Mesendoderm (in vitro differentiated cells): ENCODE measurements around the gene TRMT61B.

Experiments
- DNase-seq: peaks from one replicate; pipeline ENCODE4 v3.0.0; 2013
- H2AK5ac ChIP-seq: 2 replicates; pipeline ENCODE4 v1.6.1; 2013; ENCODE audit warnings: low read length, inconsistent platforms
- H2BK120ac ChIP-seq: 2 replicates; pipeline ENCODE4 v1.6.1; 2013; ENCODE audit warnings: low read depth, mild to moderate bottlenecking, low read length, moderate library complexity, mixed read lengths
- H2BK15ac ChIP-seq: replicated peaks from 2 replicates; pipeline ENCODE4 v1.6.1; 2013; ENCODE audit warnings: low read depth, mild to moderate bottlenecking, moderate library complexity
- H2BK5ac ChIP-seq: 2 replicates; pipeline ENCODE4 v1.6.1; 2013; ENCODE audit warnings: low read length, inconsistent platforms
- H3K18ac ChIP-seq: 2 replicates; pipeline ENCODE4 v1.6.1; 2013; ENCODE audit warnings: mild to moderate bottlenecking, low read length, mixed read lengths
- H3K23ac ChIP-seq: one replicate; pipeline ENCODE4 v1.6.1; 2013; ENCODE audit warnings: low read length
- H3K27ac ChIP-seq: 2 replicates; pipeline ENCODE4 v1.5.1; 2013; ENCODE audit warnings: low read depth, mild to moderate bottlenecking, inconsistent platforms, low read length, moderate library complexity
- H3K27me3 ChIP-seq: 2 replicates; pipeline ENCODE4 v1.6.1; 2013; ENCODE audit warnings: low read length, control low read depth, mild to moderate bottlenecking, inconsistent platforms; ENCODE audit not compliant: insufficient read depth, poor library complexity
- H3K36me3 ChIP-seq: 2 replicates; pipeline ENCODE4 v1.6.1; 2013; ENCODE audit warnings: low read length, inconsistent platforms; ENCODE audit not compliant: control insufficient read depth, insufficient read depth
- H3K4ac ChIP-seq: one replicate; pipeline ENCODE4 v1.6.1; 2013; ENCODE audit warnings: low read depth, mild to moderate bottlenecking, low read length, moderate library complexity
- H3K4me1 ChIP-seq: 2 replicates; pipeline ENCODE4 v1.6.1; 2013; ENCODE audit warnings: low read depth, low read length, inconsistent platforms; ENCODE audit not compliant: control insufficient read depth
- H3K4me2 ChIP-seq: 2 replicates; pipeline ENCODE4 v1.6.1; 2013; ENCODE audit warnings: low read length
- H3K4me3 ChIP-seq: 2 replicates; pipeline ENCODE4 v1.5.1; 2013; ENCODE audit warnings: mild to moderate bottlenecking, low read length
- H3K56ac ChIP-seq: one replicate; pipeline ENCODE4 v1.6.1; 2013; ENCODE audit warnings: low read length
- H3K79me1 ChIP-seq: 2 replicates; pipeline ENCODE4 v1.6.1; 2013; ENCODE audit warnings: low read length, inconsistent platforms
- H3K79me2 ChIP-seq: 2 replicates; pipeline ENCODE4 v1.6.1; 2013; ENCODE audit warnings: mild to moderate bottlenecking, low read length; ENCODE audit not compliant: control insufficient read depth, insufficient read depth
- H3K9ac ChIP-seq: 2 replicates; pipeline ENCODE4 v1.6.1; 2013; ENCODE audit warnings: low read length, inconsistent platforms
- H4K5ac ChIP-seq: one replicate; pipeline ENCODE4 v1.6.1; 2013; ENCODE audit warnings: low read length
- H4K8ac ChIP-seq: one replicate; pipeline ENCODE4 v1.6.1; 2013; ENCODE audit warnings: low read depth, mild to moderate bottlenecking, control low read depth, low read length, moderate library complexity
- WGBS: extraction: QIAGEN DNeasy Blood & Tissue Kit; methylation state at CpG from one replicate; pipeline ENCODE4 v1.1.7; 2013; ENCODE audit warnings: low lambda C conversion rate, missing lambda C conversion rate; ENCODE audit not compliant: insufficient coverage; ENCODE audit errors: extremely low coverage; 5-methylcytosine and 5-hydroxymethylcytosine counted together
- small RNA-seq: library from polyadenylated mRNA; stranded (forward); fragments of <200 nt; extraction: miRNeasy Mini kit (QIAGEN cat#:217004); gene quantifications from one replicate; pipeline ENCODE3, GENCODE V24; 2013; ENCODE audit not compliant: insufficient read depth

TRMT61B gene

DNA sequence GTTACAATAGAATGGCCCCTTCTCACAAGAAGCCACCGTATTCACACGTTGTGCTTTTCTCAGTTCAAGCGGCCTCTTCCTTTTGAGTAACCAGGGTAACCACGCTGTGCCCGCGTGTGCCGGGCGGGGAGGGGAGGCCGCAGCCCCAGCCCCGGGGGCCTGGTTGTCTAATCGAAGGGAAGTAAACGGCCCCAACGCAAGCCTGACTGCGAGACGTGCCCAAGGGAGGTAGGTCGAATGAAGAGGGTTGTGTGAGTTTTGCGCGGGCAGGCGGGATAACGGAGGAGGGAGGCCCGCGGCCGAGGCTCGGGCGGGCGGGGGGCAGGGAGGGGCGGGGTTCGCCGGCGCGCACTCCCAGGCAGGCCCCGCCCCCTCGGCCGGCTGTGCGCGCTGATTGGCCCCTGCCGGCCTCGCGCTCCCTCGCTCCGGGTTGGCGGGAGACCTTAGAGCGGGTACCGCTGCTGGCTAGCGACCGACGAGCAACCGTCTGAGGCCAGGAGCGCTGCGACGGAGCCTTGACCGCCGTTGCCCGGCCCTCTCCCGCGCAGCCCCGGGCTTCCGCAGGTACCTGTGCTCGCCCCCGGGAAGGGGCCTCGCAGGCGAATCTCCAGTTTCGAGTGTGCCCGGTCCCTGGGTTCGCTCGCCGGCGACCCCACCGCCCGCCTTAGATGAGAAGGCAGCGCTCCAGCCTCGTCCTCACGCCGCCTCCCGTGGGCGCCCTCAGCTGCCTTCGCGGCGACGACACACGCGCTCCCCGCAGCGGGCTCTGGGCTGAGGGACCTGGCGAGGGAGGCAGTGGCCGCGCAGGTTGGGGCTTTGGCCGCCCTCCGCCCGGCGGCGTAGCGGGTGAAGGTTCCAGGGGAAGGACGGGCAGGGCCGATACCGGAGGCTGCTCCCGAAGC lies 59.5 kb downstream of the TRMT61B start, which contains the start of gene SPDYA:
Gene SPDYA, plus strand, starts transcription at position 451 of the 902 bp plus-strand sequence. CDS start 5,181 bp downstream, outside the sequence.
- no peak within 1 kb of the TSS for H2BK120ac ChIP-seq
- H3K23ac ChIP-seq = peak within 1 kb of the TSS; percentile 31
- no peaks in the 10 kb centered on the region for H3K4me1 ChIP-seq
- H3K4me2 ChIP-seq = peak within 1 kb of the TSS; percentile 60
- WGBS = no CpG with 5 or more reads among the region's 97 CpGs
- H2BK15ac ChIP-seq = no peak within 1 kb of the TSS
- H3K27ac ChIP-seq = no peak within 1 kb of the TSS
- peaks cover 2% of the 10 kb centered on the region for H3K27me3 ChIP-seq
- peak within 1 kb of the TSS; percentile 82 for H3K56ac ChIP-seq
- no peak within 1 kb of the TSS for H2AK5ac ChIP-seq
- no peak within 1 kb of the TSS for H4K5ac ChIP-seq
- H3K18ac ChIP-seq = peak within 1 kb of the TSS; percentile 17
- H3K9ac ChIP-seq = peak within 1 kb of the TSS; percentile 58
- no peak within 1 kb of the TSS for H4K8ac ChIP-seq
- H3K4me3 ChIP-seq = no peak within 1 kb of the TSS
- H3K4ac ChIP-seq = no peak within 1 kb of the TSS
- no peak within 1 kb of the TSS for H2BK5ac ChIP-seq
- no peaks in the 10 kb centered on the region for H3K79me1 ChIP-seq
- no peaks in the 10 kb centered on the region for H3K36me3 ChIP-seq
- no peaks in the 10 kb centered on the region for H3K79me2 ChIP-seq
- DNase-seq = peak; percentile 91

DNA sequence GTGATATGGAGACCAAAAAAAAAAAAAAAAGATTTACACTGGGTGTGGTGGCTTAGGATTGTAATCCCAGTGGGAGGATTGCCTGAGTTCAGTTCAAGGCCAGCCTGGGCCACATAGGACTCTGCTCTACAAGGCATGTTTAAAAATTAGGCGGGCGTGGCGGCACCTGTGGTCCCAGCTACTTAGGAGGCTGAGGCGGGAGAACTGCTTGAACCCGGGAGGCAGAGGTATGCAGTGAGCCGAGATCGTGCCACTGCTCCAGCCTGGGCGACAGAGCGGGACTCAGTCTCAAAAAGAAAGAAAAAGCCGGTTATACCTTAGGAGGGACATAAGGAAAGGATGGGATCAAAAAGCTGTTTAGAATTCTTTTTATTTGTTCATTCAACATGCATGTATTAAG lies 60.2 kb downstream of the TRMT61B start:
- H3K27ac ChIP-seq = no peak overlapping the region
- no peaks in the 10 kb centered on the region for H3K4me1 ChIP-seq

DNA sequence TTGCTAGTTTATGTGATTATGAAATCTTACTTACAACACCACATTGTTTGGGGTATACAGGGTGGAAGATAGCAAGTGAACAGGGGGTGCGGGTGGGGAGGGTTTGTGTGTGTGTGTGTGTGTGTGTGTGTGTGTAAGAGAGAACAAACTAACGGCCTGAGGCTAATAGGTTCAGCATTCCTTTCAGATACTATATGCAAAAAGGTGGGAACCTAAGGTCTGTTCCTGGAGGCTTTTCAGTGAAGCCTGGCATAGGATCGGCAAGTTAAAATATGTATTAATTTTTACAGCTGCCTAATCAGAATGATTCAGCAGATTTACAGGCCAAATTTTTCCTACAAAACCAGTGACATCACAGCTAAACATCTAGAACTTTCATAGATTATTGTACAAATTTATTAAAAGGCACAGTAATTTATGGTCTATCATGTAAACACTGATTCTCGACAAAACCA lies 67.1 kb downstream of the TRMT61B start:
- Histone ChIP-seq H3K4me2 (no peak overlapping the region), H2AK5ac (no peak overlapping the region), H3K4ac (no peak overlapping the region), H3K79me2 (no peaks in the 10 kb centered on the region), H3K4me1 (no peaks in the 10 kb centered on the region), H3K23ac (no peak overlapping the region), H2BK15ac (no peak overlapping the region), H3K56ac (no peak overlapping the region), H4K8ac (no peak overlapping the region), H2BK5ac (no peak overlapping the region), H3K18ac (peak overlapping the region; percentile 28), H3K27ac (no peak overlapping the region), H3K36me3 (no peaks in the 10 kb centered on the region), H4K5ac (no peak overlapping the region), H3K4me3 (no peak overlapping the region), H2BK120ac (no peak overlapping the region), H3K27me3 (no peaks in the 10 kb centered on the region), H3K9ac (no peak overlapping the region), H3K79me1 (no peaks in the 10 kb centered on the region)
- WGBS = no CpG with 5 or more reads among the region's 4 CpGs
- DNase-seq = peak; percentile 64

More for the DNA sequence above, 60.2 kb downstream of the TRMT61B start:
- Histone ChIP-seq H3K4me3 (no peak overlapping the region), H3K23ac (no peak overlapping the region), H3K79me1 (no peaks in the 10 kb centered on the region), H3K4ac (no peak overlapping the region), H3K79me2 (no peaks in the 10 kb centered on the region), H2BK5ac (no peak overlapping the region), H3K18ac (no peak overlapping the region), H4K5ac (no peak overlapping the region), H3K56ac (no peak overlapping the region), H4K8ac (no peak overlapping the region), H3K4me2 (no peak overlapping the region), H3K9ac (no peak overlapping the region), H3K27me3 (peaks cover 2% of the 10 kb centered on the region), H3K36me3 (no peaks in the 10 kb centered on the region), H2BK120ac (no peak overlapping the region), H2AK5ac (no peak overlapping the region), H2BK15ac (no peak overlapping the region)
- DNase-seq = peak; percentile 2
- WGBS = no CpG with 5 or more reads among the region's 10 CpGs

GRCh38 chr2:28801726-28802125 lies 68.4 kb downstream of the TRMT61B start:
- Histone ChIP-seq H3K36me3 (no peaks in the 10 kb centered on the region), H3K27ac (no peak overlapping the region), H3K27me3 (no peaks in the 10 kb centered on the region), H4K5ac (no peak overlapping the region), H3K4me1 (no peaks in the 10 kb centered on the region), H3K56ac (no peak overlapping the region), H3K23ac (no peak overlapping the region), H3K79me1 (peaks cover 2% of the 10 kb centered on the region), H4K8ac (no peak overlapping the region), H3K4me3 (no peak overlapping the region), H2BK15ac (no peak overlapping the region), H3K79me2 (peaks cover 2% of the 10 kb centered on the region), H2BK120ac (no peak overlapping the region), H3K4me2 (no peak overlapping the region), H3K9ac (no peak overlapping the region), H2BK5ac (no peak overlapping the region), H2AK5ac (no peak overlapping the region), H3K18ac (no peak overlapping the region), H3K4ac (no peak overlapping the region)
- DNase-seq = no peak
- no CpG with 5 or more reads among the region's 3 CpGs for WGBS

Small RNA genes lying within 50 kb of the gene (small RNA-seq; reads per million reads assigned to genes)
- gene SNORD92 = 191 reads per million, percentile 97 among the genes with 10 or more reads in this experiment
